SIG-M5 treated with dmso at 0.1 percent for 504 hours (cell line): ENCODE data around the gene ATXN7L3B.
A peak's percentile ranks its signal among the peaks of the same experiment; 100 is the strongest.
"Not testable (repeated sequence)": the region's sequence is repeated elsewhere in the genome, so short reads cannot be mapped to it uniquely, and the experiment has no call there.

Source experiments
- DNase-seq: peaks from one replicate; lab custom pipeline; 2025; ENCODE audit not compliant: unreplicated experiment; lab: John Stamatoyannopoulos, UW

Gene ATXN7L3B

GRCh38 chr12:74537707-74538385 is at the start of gene ATXN7L3B:
Gene ATXN7L3B, plus strand, starts transcription at chr12:74537835. Its CDS starts 278 bp downstream, at chr12:74538113.
- peak; percentile 92 for DNase-seq

- DNase-seq, result no peak
Observed at GRCh38 chr12:74488134-74488533, 49.5 kb upstream of the ATXN7L3B start.

GRCh38 chr12:74489543-74489942 is 48.1 kb upstream of the ATXN7L3B start:
- no peak for DNase-seq

- DNase-seq, result no peak
Observed at GRCh38 chr12:74490390-74491064, 47.1 kb upstream of the ATXN7L3B start.

- no peak for DNase-seq
Observed at GRCh38 chr12:74491374-74491773, 46.3 kb upstream of the ATXN7L3B start.

GRCh38 chr12:74499192-74499591 is 38.4 kb upstream of the ATXN7L3B start:
- DNase-seq, result no peak

GRCh38 chr12:74508873-74509657 is 28.6 kb upstream of the ATXN7L3B start:
- DNase-seq, result not testable (repeated sequence)

GRCh38 chr12:74509886-74510285 is 27.7 kb upstream of the ATXN7L3B start:
- no peak for DNase-seq

GRCh38 chr12:74514098-74514872 is 23.4 kb upstream of the ATXN7L3B start:
- no peak for DNase-seq

- no peak for DNase-seq
Observed at GRCh38 chr12:74515849-74516248, 21.8 kb upstream of the ATXN7L3B start.

- no peak for DNase-seq
Observed at GRCh38 chr12:74526535-74526934, 11.1 kb upstream of the ATXN7L3B start.

- no peak for DNase-seq
Observed at GRCh38 chr12:74527491-74527890, 10.1 kb upstream of the ATXN7L3B start.

- no peak for DNase-seq
Observed at GRCh38 chr12:74530676-74531075, 7.0 kb upstream of the ATXN7L3B start.

- no peak for DNase-seq
Observed at GRCh38 chr12:74535536-74535935, 2.1 kb upstream of the ATXN7L3B start.

- DNase-seq, result peak; percentile 83
Observed at GRCh38 chr12:74537126-74537706, 419 bp upstream of the ATXN7L3B start.

- peak; percentile 42 for DNase-seq
Observed at GRCh38 chr12:74538491-74539258, 1.0 kb downstream of the ATXN7L3B start.

GRCh38 chr12:74539261-74539660 is 1.6 kb downstream of the ATXN7L3B start:
- no peak for DNase-seq

- peak; percentile 41 for DNase-seq
Observed at GRCh38 chr12:74539765-74540526, 2.3 kb downstream of the ATXN7L3B start.

- DNase-seq, result no peak
Observed at GRCh38 chr12:74541074-74541473, 3.4 kb downstream of the ATXN7L3B start.
